Gastrocnemius medialis (tissue), 4 donors: Measurements from ENCODE around the gene ZNF529.

ENCODE experiments used
- CTCF ChIP-seq, 5 experiments: fragments of 450-650 bp in 3 of 5; fragments of 200-600 bp in 2 of 5; sonication (generic) in 2 of 5; IDR thresholded peaks in 4 of 5; conservative IDR thresholded peaks in 1 of 5; 1 replicate in 4 of 5; 2 replicates in 1 of 5; pipeline ENCODE4 v1.5.1; 2016 to 2019; ENCODE audit warnings: antibody characterized with exemption in 5 of 5, mild to moderate bottlenecking in 3 of 5, moderate library complexity in 3 of 5
- POLR2A ChIP-seq, 2 donors: fragments of 450-650 bp; IDR thresholded peaks; one replicate each; pipeline ENCODE4 v1.6.1; 2017; ENCODE audit warnings: antibody characterized with exemption in 2 of 2, mild to moderate bottlenecking in 2 of 2, moderate library complexity in 2 of 2

- TF ChIP-seq POLR2A (IDR thresholded peaks at IDR 0.05): no peak
- TF ChIP-seq CTCF (IDR thresholded peaks at IDR 0.05 in 4 of 5, conservative IDR thresholded peaks at IDR 0.05 in 1 of 5): no peak
These were observed 44.1 kb downstream of the ZNF529 start for GRCh38 chr19:36528921-36529518.
